ENCODE data around the gene FLOT1. TPM values are rescaled to one million over a fixed set of nuclear protein-coding genes. Genes with fewer than 3 reads are reported as not detected.

Gene FLOT1
- total and polyA plus RNA-seq, 2 of the 4 experiments (the other 2 are of a cell fraction): 96.2 to 162 TPM

- Histone ChIP-seq H3K9ac (ENCODE audit: low read depth, low read length) (peak overlapping the region; percentile 44; the same call in 1 of the 2 replicates), H2AFZ (replicated peaks; ENCODE audit: low read length, poor library complexity) (no peak overlapping the region), H3K27ac (ENCODE audit: insufficient read depth, low read length) (peak overlapping the region; percentile 93), H3K4me2 (ENCODE audit: low read depth, low read length) (peak overlapping the region; percentile 45; the same call in 1 of the 2 replicates), H3K9me3 (ENCODE audit: control insufficient read depth, insufficient read depth, low read length) (no peaks in the 10 kb centered on the region), H3K18ac (ENCODE audit: low read depth, low read length) (peak overlapping the region; percentile 99), H3K23ac (ENCODE audit: low read depth, low read length) (peak overlapping the region; percentile 77; the same call in 1 of the 2 replicates), H3K4me3 (ENCODE audit: insufficient read depth, low read depth, low read length) (no peak overlapping the region), H3K36me3 (ENCODE audit: control insufficient read depth, insufficient read depth, low read length) (no peaks in the 10 kb centered on the region), H3K4me1 (ENCODE audit: control insufficient read depth, insufficient read depth, low read length) (peaks cover 23% of the 10 kb centered on the region), H3K14ac (replicated peaks; ENCODE audit: low read depth, low read length) (peak overlapping the region; percentile 95), H3K4ac (ENCODE audit: low read depth, low read length) (peak overlapping the region; percentile 94), H2AK5ac (ENCODE audit: low read depth, low read length) (peak overlapping the region; percentile 98), H4K8ac (ENCODE audit: low read depth in 2 of 2, low read length in 2 of 2) (peak overlapping the region; percentile 78 to 97), H3K56ac (ENCODE audit: extremely low read depth, insufficient read depth, low read length) (peak overlapping the region; percentile 88), H2BK5ac (ENCODE audit: low read depth, low read length, poor library complexity, severe bottlenecking) (peak overlapping the region; percentile 99), H3K27me3 (ENCODE audit: control insufficient read depth, insufficient read depth, low read length) (no peaks in the 10 kb centered on the region), H2BK120ac (ENCODE audit: low read depth, low read length) (peak overlapping the region; percentile 96), H3K9me1 (ENCODE audit: insufficient read depth, low read length) (peaks cover 26% of the 10 kb centered on the region), H3K79me1 (ENCODE audit: low read depth in 1 of 2, low read length in 2 of 2) (peaks cover 0 to 26% of the 10 kb centered on the region in 2 experiments; a peak in 3 of 4 replicates), H2BK20ac (ENCODE audit: low read depth, low read length) (peak overlapping the region; percentile 97), H4K5ac (ENCODE audit: low read depth, low read length) (peak overlapping the region; percentile 97), H4K91ac (ENCODE audit: insufficient read depth, low read depth, low read length) (peak overlapping the region; percentile 96), H2AK9ac (replicated peaks; ENCODE audit: low read depth, low read length, poor library complexity) (no peak overlapping the region), H2BK15ac (ENCODE audit: low read depth, low read length) (peak overlapping the region; percentile 99), H4K20me1 (ENCODE audit: insufficient read depth, low read length) (no peaks in the 10 kb centered on the region)
- BruUV-seq (replicated peaks): no TSS peak
- ATAC-seq (ENCODE audit: low read depth) (peak; percentile 9), DNase-seq (peak; percentile 57)
- CTCF ChIA-PET: no interaction called here
- WGBS, 2 experiments (ENCODE audit: extremely low coverage in 2 of 2, insufficient read length in 1 of 2): 0% methylated on average over 3 of the region's 5 CpGs; no CpG with 5 or more reads in 1 of the 2 experiments
- in situ Hi-C loops (cut with MboI; ENCODE audit: low sequenced_read_pairs): no loop called here
- POLR2A ChIA-PET (ENCODE audit: unreplicated experiment): interaction anchor here (0.6 to 2.4 kb wide), 7 partner anchors 11 to 50 kb away, joined by 3 to 14 read pairs (median 5); partner anchors contain the start of genes FLOT1 and IER3
- intact Hi-C loops (cut with micrococcal nuclease): loop anchor here (2.0 kb wide), 1 partner anchor 17 kb away; no protein-coding TSS in a partner anchor
- dilution Hi-C loops (cut with HindIII; ENCODE audit: low sequenced_read_pairs, unreplicated experiment): no loop called here
- no peak for TF ChIP-seq MXI1 (IDR thresholded peaks at IDR 0.05; ENCODE audit: borderline replicate concordance, low read depth, low read length)
- no peak for TF ChIP-seq POLR2A (IDR thresholded peaks at IDR 0.05; ENCODE audit: low read depth, low read length)
- no peak for TF ChIP-seq BHLHE40 (IDR thresholded peaks at IDR 0.05; ENCODE audit: low read depth, low read length)
- TF ChIP-seq CTCF (conservative IDR thresholded peaks at IDR 0.05; ENCODE audit: low read depth, low read length): no peak
- TF ChIP-seq FOS (IDR thresholded peaks at IDR 0.05; ENCODE audit: low read depth, low read length): 0 out of 2 replicates have a peak, but pooled peaks have one; percentile 7
- no peak for TF ChIP-seq MAFK (IDR thresholded peaks at IDR 0.05; ENCODE audit: low read depth, low read length)
- no peak for TF ChIP-seq SMC3 (IDR thresholded peaks at IDR 0.05; ENCODE audit: low read depth, low read length)
- TF ChIP-seq NFE2L2 (IDR thresholded peaks at IDR 0.05; ENCODE audit: low read depth, low read length): no peak
- no peak for TF ChIP-seq USF2 (IDR thresholded peaks at IDR 0.05; ENCODE audit: low read depth, low read length)
- peak; percentile 14; the same call in 1 of the 2 replicates for TF ChIP-seq CEBPB (IDR thresholded peaks at IDR 0.05; ENCODE audit: low read depth, low read length)
- TF ChIP-seq RAD21 (IDR thresholded peaks at IDR 0.05; ENCODE audit: low read length): 0 out of 2 replicates have a peak, but pooled peaks have one; percentile 7
- TF ChIP-seq CHD1 (IDR thresholded peaks at IDR 0.05; ENCODE audit: low read depth, low read length): no peak
These were observed 27.5 kb upstream of the FLOT1 start for GRCh38 chr6:30769853-30770524.
